ENCODE measurements around the gene FOXP1.

DNA sequence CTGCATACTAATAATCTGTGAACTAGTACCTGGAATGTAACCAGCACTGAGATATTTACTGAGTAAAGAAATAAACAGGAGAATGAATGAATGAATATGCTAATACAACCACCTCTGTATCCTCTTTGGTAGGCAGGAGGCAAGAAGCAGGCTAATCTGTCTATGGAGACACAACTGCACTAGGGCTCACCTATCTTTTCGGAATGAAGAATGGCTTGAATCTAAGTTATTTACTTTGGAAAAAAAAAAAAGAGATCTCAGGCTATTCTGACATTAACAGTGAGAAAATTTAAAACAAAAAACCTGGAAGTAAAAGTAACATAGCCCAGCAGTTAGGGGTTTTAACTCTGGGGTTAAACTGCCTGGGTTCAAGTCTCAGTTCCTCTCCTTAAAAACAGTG lies 174.2 kb downstream of the FOXP1 start:
- TF ChIP-seq CTCF (IDR thresholded peaks at IDR 0.05) (no peak), POLR2A (IDR thresholded peaks at IDR 0.05) (no peak)

All from adrenal gland (tissue), 5 donors.